WERI-Rb-1 (cell line): ENCODE data around the gene ALDH9A1.
"Not testable (repeated sequence)": the region's sequence is repeated elsewhere in the genome, so short reads cannot be mapped to it uniquely, and the experiment has no call there.

Source experiments
- DNase-seq: peaks from one replicate; pipeline ENCODE4 v3.0.0-alpha.2; 2020
- H3K27ac ChIP-seq: fragments of 250-450 bp; sonication (Bioruptor Pico); 2 replicates; pipeline ENCODE4 v1.5.1; 2020; ENCODE audit warnings: mild to moderate bottlenecking, moderate library complexity
- H3K27me3 ChIP-seq: fragments of 250-450 bp; sonication (Bioruptor Pico); 2 replicates; pipeline ENCODE4 v1.5.1; 2021; ENCODE audit warnings: mild to moderate bottlenecking, low read depth, moderate library complexity; ENCODE audit not compliant: insufficient read depth, severe bottlenecking
- H3K36me3 ChIP-seq: fragments of 250-450 bp; sonication (Bioruptor Pico); 2 replicates; pipeline ENCODE4 v1.5.1; 2020; ENCODE audit warnings: mild to moderate bottlenecking, moderate library complexity
- H3K4me3 ChIP-seq: 2 replicates; pipeline ENCODE4 v1.5.1; 2011; ENCODE audit warnings: low read depth, mild to moderate bottlenecking, control low read depth, low read length
- H3K9me3 ChIP-seq: fragments of 250-450 bp; sonication (Bioruptor Pico); 2 replicates; pipeline ENCODE4 v1.5.1; 2021; ENCODE audit warnings: mild to moderate bottlenecking, moderate library complexity; ENCODE audit not compliant: severe bottlenecking
- CTCF ChIP-seq: IDR thresholded peaks from 2 replicates; pipeline ENCODE4 v1.5.1; 2011; ENCODE audit warnings: low read depth, mild to moderate bottlenecking, control low read depth, inconsistent platforms, low read length

The ALDH9A1 gene

GRCh38 chr1:165734906-165735305 lies 36.5 kb upstream of the ALDH9A1 start:
- Histone ChIP-seq H3K36me3 (peaks cover 14% of the 10 kb centered on the region), H3K27ac (no peak overlapping the region), H3K27me3 (no peaks in the 10 kb centered on the region), H3K4me3 (no peak overlapping the region), H3K9me3 (no peaks in the 10 kb centered on the region)
- TF ChIP-seq CTCF = no peak
- no peak for DNase-seq

GRCh38 chr1:165726841-165727240 lies 28.5 kb upstream of the ALDH9A1 start:
- no peak overlapping the region for H3K27ac ChIP-seq
- no peak for TF ChIP-seq CTCF
- peaks cover 9% of the 10 kb centered on the region for H3K36me3 ChIP-seq
- H3K4me3 ChIP-seq = no peak overlapping the region
- DNase-seq = no peak
- H3K9me3 ChIP-seq = no peaks in the 10 kb centered on the region
- H3K27me3 ChIP-seq = no peaks in the 10 kb centered on the region

GRCh38 chr1:165726169-165726568 lies 27.8 kb upstream of the ALDH9A1 start:
- Histone ChIP-seq H3K9me3 (no peaks in the 10 kb centered on the region), H3K4me3 (no peak overlapping the region), H3K27ac (no peak overlapping the region), H3K27me3 (no peaks in the 10 kb centered on the region), H3K36me3 (peaks cover 9% of the 10 kb centered on the region)
- DNase-seq = no peak
- TF ChIP-seq CTCF = no peak

GRCh38 chr1:165717918-165718515 lies 19.7 kb upstream of the ALDH9A1 start:
- Histone ChIP-seq H3K9me3 (no peaks in the 10 kb centered on the region), H3K27me3 (no peaks in the 10 kb centered on the region), H3K36me3 (no peaks in the 10 kb centered on the region), H3K27ac (no peak overlapping the region), H3K4me3 (no peak overlapping the region)
- DNase-seq = peak; percentile 49
- peak; percentile 62 for TF ChIP-seq CTCF

- DNase-seq, H3K27me3 ChIP-seq, H3K36me3 ChIP-seq, H3K9me3 ChIP-seq, H3K4me3 ChIP-seq, H3K27ac ChIP-seq: not testable (repeated sequence)
Observed at GRCh38 chr1:165716265-165717051, 18.1 kb upstream of the ALDH9A1 start.

- no peaks in the 10 kb centered on the region for H3K27me3 ChIP-seq
- H3K4me3 ChIP-seq = no peak overlapping the region
Observed at GRCh38 chr1:165712764-165713163, 14.4 kb upstream of the ALDH9A1 start.

More at GRCh38 chr1:165712764-165713163, 14.4 kb upstream of the ALDH9A1 start:
- no peak for TF ChIP-seq CTCF
- H3K36me3 ChIP-seq = no peaks in the 10 kb centered on the region
- H3K9me3 ChIP-seq = no peaks in the 10 kb centered on the region
- H3K27ac ChIP-seq = no peak overlapping the region
- no peak for DNase-seq
